HG02884 (cell line): Measurements from ENCODE around the gene DPP8.
"Not testable (repeated sequence)": the region's sequence is repeated elsewhere in the genome, so short reads cannot be mapped to it uniquely, and the experiment has no call there.

Experiments used
- ATAC-seq: cut with Tn5 transposase; IDR thresholded peaks from one replicate; pipeline ENCODE4 v1.9.1; 2021; ENCODE audit warnings: mild to moderate bottlenecking, moderate library complexity; ENCODE audit not compliant: unreplicated experiment

DPP8 gene

DNA sequence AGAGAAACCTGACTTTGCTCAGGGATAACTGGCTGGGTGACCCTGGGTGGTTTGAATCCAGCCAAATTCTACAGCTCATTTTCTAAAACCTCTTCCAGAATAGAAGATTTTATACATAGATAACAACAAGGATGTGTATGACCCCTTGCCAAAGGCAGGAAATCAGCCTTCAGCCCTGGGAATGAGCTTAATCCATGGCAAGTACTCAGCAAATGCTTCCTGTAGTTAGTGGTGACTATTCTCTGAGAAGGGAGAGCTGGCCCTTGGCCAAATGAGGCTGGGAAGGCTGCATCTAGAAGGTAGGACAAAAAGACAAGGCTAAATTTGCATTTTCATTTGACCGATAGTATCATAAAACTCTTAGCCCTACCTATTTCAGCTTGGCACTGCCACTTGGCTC lies 8.1 kb upstream of the DPP8 start:
- ATAC-seq = no peak

- ATAC-seq = no peak
These were observed 6.7 kb upstream of the DPP8 start for GRCh38 chr15:65524226-65524625.

DNA sequence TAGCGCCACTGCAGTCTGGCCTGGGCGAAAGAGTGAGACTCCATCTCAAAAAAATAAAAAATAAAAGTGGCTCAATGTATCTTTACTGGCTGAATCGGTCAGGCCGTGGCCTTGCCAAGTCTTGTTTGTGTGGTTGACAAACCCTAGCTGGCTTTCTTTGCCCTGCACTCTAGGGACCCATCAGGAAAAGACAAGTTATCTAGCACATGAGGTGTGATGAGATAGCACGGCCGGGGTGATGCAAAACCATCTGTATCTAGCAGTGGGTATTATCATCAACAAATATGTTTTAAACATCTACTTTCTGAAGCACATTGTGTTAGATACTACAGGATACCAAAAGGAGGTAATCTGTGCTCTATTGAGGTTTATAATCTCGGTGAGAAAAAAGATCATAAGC lies 3.9 kb upstream of the DPP8 start:
- ATAC-seq = no peak

GRCh38 chr15:65518633-65519285 lies 1.3 kb upstream of the DPP8 start:
- ATAC-seq = no peak

DNA sequence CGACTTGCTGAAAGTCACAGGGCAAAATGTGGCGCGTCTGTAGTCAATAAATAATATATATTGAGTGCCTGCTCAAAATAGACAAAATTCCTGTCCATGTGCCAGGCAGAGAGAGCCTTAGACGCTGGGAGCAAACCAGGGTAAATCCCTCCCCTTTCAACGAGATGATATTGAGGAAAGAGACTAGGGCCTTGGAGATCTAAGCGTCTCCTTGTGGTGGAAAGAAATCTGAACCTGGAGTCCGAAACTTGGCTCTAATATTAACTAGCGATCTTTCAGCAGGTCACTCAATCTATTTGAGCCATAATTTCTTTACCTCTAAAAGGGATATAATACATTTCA lies 348 bp upstream of the DPP8 start:
- no peak for ATAC-seq

DNA sequence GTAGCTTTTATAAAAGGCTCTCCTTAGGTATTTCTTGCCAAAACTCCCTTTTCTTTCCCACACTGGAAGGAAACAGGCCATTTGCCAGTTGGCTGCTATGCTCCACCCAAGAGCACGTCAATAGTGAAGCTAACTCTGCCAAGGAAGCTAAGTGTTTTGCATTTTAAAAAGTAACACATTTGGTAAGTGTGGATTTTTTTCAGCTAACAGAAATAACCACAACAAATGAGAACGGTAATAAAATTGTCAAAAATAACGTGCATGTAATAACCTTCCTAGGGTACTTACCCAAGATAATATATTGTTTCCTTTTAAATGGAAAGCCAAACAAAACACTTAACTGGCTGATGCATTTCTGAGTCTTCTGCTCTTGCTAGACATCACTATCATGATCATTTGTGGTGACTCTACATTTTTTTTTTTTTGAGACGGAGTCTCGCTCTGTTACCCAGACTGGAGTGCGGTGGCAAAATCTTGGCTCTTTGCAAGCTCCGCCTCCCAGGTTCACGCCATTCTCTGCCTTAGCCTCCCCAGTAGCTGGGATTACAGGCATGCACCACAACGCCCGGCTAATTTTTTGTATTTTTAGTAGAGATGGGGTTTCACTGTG lies 4.6 kb downstream of the DPP8 start:
- ATAC-seq = no peak

DNA sequence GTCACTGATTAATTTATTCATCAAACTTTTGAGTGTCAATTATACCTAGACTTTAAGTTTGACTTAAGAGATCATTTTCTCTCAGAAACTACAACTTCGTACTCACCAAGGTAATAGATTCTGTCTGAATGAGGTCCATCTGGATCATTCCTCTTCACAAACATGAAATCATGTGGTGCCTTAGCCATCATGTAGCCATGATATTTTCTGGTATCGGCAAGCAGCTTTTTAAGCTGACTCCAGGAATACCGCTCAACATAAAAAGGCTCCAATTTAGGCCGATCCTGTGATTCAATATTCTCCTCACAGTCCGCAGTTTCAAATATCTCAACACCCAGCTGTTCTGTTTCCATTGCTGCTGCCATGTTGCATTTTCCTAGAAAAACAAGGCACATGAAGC lies 5.3 kb downstream of the DPP8 start:
- no peak for ATAC-seq

DNA sequence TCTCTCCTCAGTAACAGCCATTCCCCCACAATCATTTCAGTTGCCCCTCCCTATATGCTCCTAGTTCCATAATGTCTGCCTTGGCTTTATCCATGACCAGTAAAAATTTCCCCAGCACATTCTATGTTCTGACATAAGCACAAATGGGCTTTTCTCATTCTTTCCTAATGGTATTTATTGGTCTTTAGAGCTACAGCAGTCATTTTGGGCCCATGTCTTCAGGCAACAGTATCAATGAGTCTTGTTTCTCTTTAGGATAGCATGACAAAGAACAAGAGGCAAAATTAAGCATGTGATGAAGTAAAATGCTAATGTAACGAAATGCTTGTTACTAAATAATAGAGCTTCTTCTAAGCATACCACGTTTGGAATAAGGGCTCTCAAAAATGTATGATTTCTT lies 8.2 kb downstream of the DPP8 start:
- no peak for ATAC-seq

GRCh38 chr15:65494076-65494475 lies 23.4 kb downstream of the DPP8 start:
- ATAC-seq = no peak

- no peak for ATAC-seq
These were observed 32.6 kb downstream of the DPP8 start for GRCh38 chr15:65484876-65485275.

DNA sequence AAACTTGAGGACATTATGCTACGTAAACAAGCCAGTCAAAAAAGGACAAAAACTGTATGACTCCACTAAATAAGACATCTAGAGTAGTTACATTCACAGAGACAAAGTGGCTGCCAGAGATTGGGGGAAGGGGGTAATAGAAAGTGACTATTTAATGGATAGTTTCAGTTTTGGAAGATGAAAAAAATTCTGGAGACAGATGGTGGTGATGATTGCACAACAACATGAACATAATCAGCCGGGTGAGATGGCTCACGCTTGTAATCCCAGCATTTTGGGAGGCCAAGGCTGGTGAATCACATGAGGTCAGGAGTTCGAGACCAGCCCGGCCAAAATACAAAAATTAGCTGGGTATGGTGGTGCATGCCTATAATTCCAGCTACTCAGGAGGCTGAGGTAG lies 40.6 kb downstream of the DPP8 start:
- ATAC-seq = no peak

GRCh38 chr15:65470866-65471265 lies 46.6 kb downstream of the DPP8 start:
- no peak for ATAC-seq

DNA sequence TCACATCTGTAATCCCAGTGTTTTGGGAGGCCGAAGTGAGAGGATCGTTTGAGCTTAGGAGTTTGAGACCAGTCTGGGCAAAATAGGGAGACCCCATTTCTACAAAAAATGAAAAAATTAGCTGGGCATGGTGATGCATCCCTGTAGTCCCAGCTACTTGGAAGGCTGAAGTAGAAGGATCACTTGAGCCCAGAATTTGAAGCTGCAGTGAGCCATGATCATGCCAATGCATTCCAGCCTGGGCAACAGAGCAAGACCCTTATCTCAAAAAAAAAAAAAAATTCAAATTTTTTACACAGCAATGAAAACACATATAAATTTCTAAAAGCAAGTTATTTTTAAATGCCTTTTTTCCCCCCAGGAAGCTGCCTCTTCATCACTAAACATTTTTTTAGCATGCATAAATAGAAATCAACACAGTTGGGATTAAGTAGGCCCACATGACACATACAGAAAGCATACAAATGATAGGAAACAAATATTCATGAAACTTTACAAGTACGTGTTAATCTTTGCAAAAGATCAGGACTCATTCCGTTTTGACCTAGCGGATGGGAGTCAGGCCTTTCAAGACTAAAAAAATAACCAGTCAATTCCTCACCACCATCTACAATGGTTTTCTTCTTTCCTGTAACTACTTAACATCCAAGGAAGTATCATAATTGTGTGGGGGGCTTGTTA lies 49.1 kb downstream of the DPP8 start:
- ATAC-seq = no peak

DNA sequence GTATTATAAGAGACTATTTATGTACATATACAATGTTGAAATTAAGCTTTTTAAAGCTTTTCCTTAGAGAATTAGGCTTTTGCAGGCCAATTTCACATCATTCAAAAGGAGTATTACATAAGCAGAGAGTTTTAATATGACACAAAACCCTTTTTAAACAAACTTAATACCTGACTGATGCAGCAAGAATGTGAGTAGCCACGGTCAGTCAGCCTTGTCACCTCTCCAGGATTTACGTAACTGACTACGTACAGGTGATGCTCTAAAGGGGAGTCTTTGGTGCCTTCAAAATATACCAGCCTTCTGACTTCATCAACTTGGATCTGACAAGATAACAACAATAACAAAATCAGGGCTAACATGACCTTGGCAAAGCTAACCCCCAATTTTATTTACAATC lies 50.6 kb downstream of the DPP8 start:
- no peak for ATAC-seq

GRCh38 chr15:65463096-65463495 lies 54.4 kb downstream of the DPP8 start:
- ATAC-seq = not testable (repeated sequence)

GRCh38 chr15:65460741-65461347 lies 56.6 kb downstream of the DPP8 start:
- no peak for ATAC-seq

DNA sequence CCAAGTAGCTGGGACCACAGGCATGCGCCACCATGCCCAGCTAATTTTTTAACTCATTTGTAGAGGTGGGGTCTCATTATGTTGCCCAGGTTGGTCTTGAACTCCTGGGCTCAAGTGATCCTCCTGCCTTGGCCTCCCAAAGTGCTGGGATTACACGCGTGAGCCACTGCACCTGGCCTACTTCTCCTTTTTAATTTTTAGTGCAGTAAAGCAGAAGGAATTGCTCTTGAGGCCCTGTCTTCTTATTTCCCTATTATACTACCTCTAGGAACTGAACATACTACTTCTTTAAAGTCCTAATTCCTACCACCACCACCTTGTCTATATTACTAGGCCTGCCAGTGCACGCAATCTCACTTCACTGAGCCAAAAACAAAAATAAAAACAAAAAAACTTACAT lies 62.2 kb downstream of the DPP8 start:
- not testable (repeated sequence) for ATAC-seq

DNA sequence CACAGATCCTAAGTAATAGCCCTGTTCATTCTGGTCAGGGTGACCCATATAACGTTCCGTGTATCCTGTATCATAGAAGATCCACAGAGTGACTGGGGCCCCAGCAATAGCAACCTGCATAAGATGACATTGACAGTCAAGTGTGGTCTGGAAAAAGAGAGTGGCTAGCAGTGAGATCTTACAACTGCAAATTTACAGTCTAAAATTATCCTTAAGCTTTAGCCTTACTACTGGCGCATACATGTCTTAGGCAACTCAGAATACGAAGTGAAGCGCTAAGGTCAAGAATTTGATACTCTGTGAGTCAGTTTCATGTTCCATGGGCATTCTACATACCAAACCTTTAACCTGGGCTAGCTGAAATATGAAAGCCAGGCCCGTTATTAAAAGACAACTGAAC lies 65.5 kb downstream of the DPP8 start:
- ATAC-seq = no peak

DNA sequence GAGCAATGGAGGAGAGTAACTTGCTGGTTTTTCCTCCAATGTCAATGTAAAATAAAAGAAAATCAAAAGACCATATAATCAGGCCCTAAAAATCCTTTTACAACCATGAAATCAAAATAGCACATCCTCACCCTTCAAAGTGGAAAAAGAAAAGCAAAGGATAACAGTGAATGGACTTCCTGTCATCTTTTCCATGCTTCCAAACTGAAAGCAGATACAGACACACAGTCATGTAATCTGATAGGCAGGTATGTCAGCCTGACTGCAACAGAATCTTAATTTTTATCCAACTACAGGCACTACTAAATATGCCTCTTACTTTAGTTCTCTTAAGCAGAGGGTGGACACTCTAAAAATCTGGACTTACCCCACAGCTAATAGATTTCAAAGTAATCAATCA lies 66.9 kb downstream of the DPP8 start:
- no peak for ATAC-seq

GRCh38 chr15:65447145-65447544 lies 70.3 kb downstream of the DPP8 start:
- no peak for ATAC-seq

DNA sequence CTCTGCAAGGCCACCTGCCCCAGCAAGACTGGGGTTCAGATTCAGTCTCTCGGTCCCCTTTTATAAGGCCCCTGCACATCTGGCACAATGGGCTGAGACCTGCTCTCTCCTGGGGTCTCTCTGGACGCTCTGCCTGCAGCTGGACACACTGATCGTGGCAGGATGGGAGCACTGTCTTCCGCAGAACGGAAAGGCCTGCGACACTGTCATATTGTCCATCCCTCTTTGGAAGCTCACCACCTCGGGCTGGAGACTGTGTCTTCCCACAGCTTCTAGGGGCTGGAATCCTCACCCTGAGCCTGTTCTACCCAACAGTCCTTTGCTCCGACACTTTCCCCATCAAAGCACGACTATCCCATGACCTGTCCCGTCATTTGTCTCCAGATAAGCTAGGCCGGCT lies 83.3 kb downstream of the DPP8 start:
- no peak for ATAC-seq

- no peak for ATAC-seq
These were observed 85.8 kb downstream of the DPP8 start for GRCh38 chr15:65431731-65432130.
